CD14-positive monocyte (primary cell): Measurements from ENCODE around the gene SBF2. TPM values are rescaled to one million over a fixed set of nuclear protein-coding genes. Genes with fewer than 3 reads are reported as not detected.
A peak's percentile ranks its signal among the peaks of the same experiment; 100 is the strongest.

Source experiments
- DNase-seq, 3 donors: peaks; one replicate each; pipeline ENCODE4 v3.0.0-alpha.2; 2011 to 2022
- H2AFZ ChIP-seq: 2 replicates; pipeline ENCODE4 v1.6.0; 2012; ENCODE audit warnings: mild to moderate bottlenecking, low read depth, low read length, inconsistent platforms; ENCODE audit not compliant: insufficient read depth, poor library complexity, severe bottlenecking
- H3K27ac ChIP-seq, 2 donors: 1 replicate in 1 of 2; 2 replicates in 1 of 2; pipeline ENCODE4 v1.5.1; 2012 to 2013; ENCODE audit warnings: low read length in 2 of 2, control low read depth in 1 of 2, inconsistent platforms in 1 of 2, low read depth in 1 of 2, mild to moderate bottlenecking in 1 of 2
- H3K27me3 ChIP-seq, 2 donors: one replicate each; pipeline versions ENCODE4 v1.6.0 to v1.6.1; 2011 to 2013; ENCODE audit warnings: low read length in 2 of 2; ENCODE audit not compliant: control insufficient read depth in 2 of 2, insufficient read depth in 2 of 2
- H3K36me3 ChIP-seq, 2 donors: replicated peaks in 1 of 2; 1 replicate in 1 of 2; 2 replicates in 1 of 2; pipeline versions ENCODE4 v1.5.1 to v1.6.1; 2012 to 2013; ENCODE audit warnings: low read length in 2 of 2, control low read depth in 1 of 2, inconsistent platforms in 1 of 2, mild to moderate bottlenecking in 1 of 2; ENCODE audit not compliant: insufficient read depth in 2 of 2, control insufficient read depth in 1 of 2
- H3K4me1 ChIP-seq, 2 donors: 1 replicate in 1 of 2; 2 replicates in 1 of 2; pipeline versions ENCODE4 v1.5.1 to v1.6.1; 2012 to 2013; ENCODE audit warnings: low read length in 2 of 2, control low read depth in 1 of 2, inconsistent platforms in 1 of 2, mild to moderate bottlenecking in 1 of 2, moderate library complexity in 1 of 2; ENCODE audit not compliant: insufficient read depth in 2 of 2, control insufficient read depth in 1 of 2
- H3K4me2 ChIP-seq: replicated peaks from 2 replicates; pipeline ENCODE3; 2012; ENCODE audit warnings: low read length, moderate library complexity, mild to moderate bottlenecking; ENCODE audit not compliant: poor library complexity, severe bottlenecking; ENCODE audit errors: extremely low read depth
- H3K4me3 ChIP-seq, 3 experiments: fragments of 200-600 bp in 1 of 3; sonication (generic) in 1 of 3; replicated peaks in 1 of 3; 1 replicate in 2 of 3; 2 replicates in 1 of 3; pipeline ENCODE4 v1.5.1; 2011 to 2013; ENCODE audit warnings: low read length in 3 of 3, mild to moderate bottlenecking in 3 of 3, control low read depth in 2 of 3, low read depth in 2 of 3, inconsistent platforms in 1 of 3, moderate library complexity in 1 of 3
- H3K79me2 ChIP-seq: 2 replicates; pipeline ENCODE4 v1.6.0; 2012; ENCODE audit warnings: mild to moderate bottlenecking, control low read depth, inconsistent platforms, low read length, moderate library complexity; ENCODE audit not compliant: insufficient read depth
- H3K9ac ChIP-seq: 2 replicates; pipeline ENCODE4 v1.6.0; 2017; ENCODE audit warnings: low read length, mild to moderate bottlenecking; ENCODE audit not compliant: insufficient read depth, poor library complexity, severe bottlenecking
- H3K9me3 ChIP-seq, 2 donors: replicated peaks in 1 of 2; 1 replicate in 1 of 2; 2 replicates in 1 of 2; pipeline versions ENCODE4 v1.5.1 to v1.6.1; 2012 to 2013; ENCODE audit warnings: low read length in 2 of 2, control low read depth in 1 of 2; ENCODE audit not compliant: control insufficient read depth in 1 of 2, insufficient read depth in 1 of 2
- H4K20me1 ChIP-seq: 2 replicates; pipeline ENCODE4 v1.6.0; 2012; ENCODE audit warnings: mild to moderate bottlenecking, low read length, control low read depth, moderate library complexity; ENCODE audit not compliant: insufficient read depth
- H3K27ac Mint-ChIP-seq, 7 donors: one replicate each; pipeline ENCODE4 v1.8.0; 2020; ENCODE audit warnings: mild to moderate bottlenecking in 7 of 7, mixed read lengths in 7 of 7, moderate library complexity in 6 of 7, inconsistent platforms in 2 of 7
- H3K27me3 Mint-ChIP-seq, 3 donors: one replicate each; pipeline ENCODE4 v1.8.0; 2021 to 2022; ENCODE audit warnings: low read depth in 3 of 3, mild to moderate bottlenecking in 3 of 3, mixed read lengths in 3 of 3, moderate library complexity in 3 of 3, inconsistent platforms in 1 of 3
- H3K36me3 Mint-ChIP-seq, 2 donors: one replicate each; pipeline ENCODE4 v1.8.0; 2020; ENCODE audit warnings: mixed read lengths in 2 of 2, inconsistent platforms in 1 of 2, mild to moderate bottlenecking in 1 of 2
- H3K4me1 Mint-ChIP-seq: one replicate; pipeline ENCODE4 v1.8.0; 2020; ENCODE audit warnings: mild to moderate bottlenecking, mixed read lengths
- H3K4me3 Mint-ChIP-seq, 2 donors: one replicate each; pipeline ENCODE4 v1.8.0; 2020; ENCODE audit warnings: mild to moderate bottlenecking in 2 of 2, mixed read lengths in 2 of 2, moderate library complexity in 1 of 2
- H3K9me3 Mint-ChIP-seq, 7 donors: one replicate each; pipeline ENCODE4 v1.8.0; 2020 to 2022; ENCODE audit warnings: mixed read lengths in 7 of 7, mild to moderate bottlenecking in 6 of 7, moderate library complexity in 6 of 7, inconsistent platforms in 2 of 7
- WGBS: methylation state at CpG from one replicate; pipeline ENCODE4 v1.1.5; 2013; ENCODE audit warnings: missing lambda C conversion rate; ENCODE audit not compliant: insufficient coverage; 5-methylcytosine and 5-hydroxymethylcytosine counted together
- intact Hi-C, 2 donors: fragments of 100-400 bp; cut with micrococcal nuclease; formaldehyde crosslinking; loops; one replicate each; pipeline versions ENCODE4 v1.15.0 to v1.15.1; 2023
- polyA plus RNA-seq, 3 donors: library from polyadenylated mRNA; depleted of rRNA in 1 of 3; unstranded in 2 of 3; stranded (reverse) in 1 of 3; fragments of 300-500 nt in 2 of 3; fragments of >200 nt in 1 of 3; fragmentation: Illumina TruSeq in 2 of 3; gene quantifications; 1 replicate in 2 of 3; 2 replicates in 1 of 3; pipeline ENCODE4 v1.2.3, GENCODE V29; 2012 to 2021
- TF ChIP-seq, protein P1 (sequence below): fragments of 200-600 bp; IDR thresholded peaks from one replicate; pipeline ENCODE4 v1.8.0; 2022; ENCODE audit warnings: antibody characterized with exemption, mild to moderate bottlenecking

The SBF2 gene
- polyA plus RNA-seq, 3 donors: 8.9 to 30.7 (median 16.4) TPM

- Mint-ChIP-seq H3K36me3 (peaks cover 52 to 78% of the 10 kb centered on the region in 2 donors), H3K9me3 (peaks cover 0 to 2% (median 0%) of the 10 kb centered on the region in 7 donors), H3K27ac (no peak overlapping the region), H3K4me3 (no peak overlapping the region), H3K27me3 (no peaks in the 10 kb centered on the region), H3K4me1 (peaks cover 2% of the 10 kb centered on the region)
- H3K36me3 ChIP-seq: peaks cover 30 to 57% of the 10 kb centered on the region in 2 donors
- intact Hi-C loops: no loop called here
- WGBS: no CpG with 5 or more reads among the region's 1 CpG
- H3K27ac ChIP-seq: no peak overlapping the region
- no peak overlapping the region for H3K9ac ChIP-seq
- H2AFZ ChIP-seq: no peak overlapping the region
- H3K79me2 ChIP-seq: no peaks in the 10 kb centered on the region
- no peak overlapping the region for H3K4me2 ChIP-seq
- H3K4me3 ChIP-seq: no peak overlapping the region
- no peaks in the 10 kb centered on the region for H3K27me3 ChIP-seq
- H3K4me1 ChIP-seq: no peaks in the 10 kb centered on the region
- no peaks in the 10 kb centered on the region for H4K20me1 ChIP-seq
- DNase-seq: no peak
- TF ChIP-seq, protein P1, sequence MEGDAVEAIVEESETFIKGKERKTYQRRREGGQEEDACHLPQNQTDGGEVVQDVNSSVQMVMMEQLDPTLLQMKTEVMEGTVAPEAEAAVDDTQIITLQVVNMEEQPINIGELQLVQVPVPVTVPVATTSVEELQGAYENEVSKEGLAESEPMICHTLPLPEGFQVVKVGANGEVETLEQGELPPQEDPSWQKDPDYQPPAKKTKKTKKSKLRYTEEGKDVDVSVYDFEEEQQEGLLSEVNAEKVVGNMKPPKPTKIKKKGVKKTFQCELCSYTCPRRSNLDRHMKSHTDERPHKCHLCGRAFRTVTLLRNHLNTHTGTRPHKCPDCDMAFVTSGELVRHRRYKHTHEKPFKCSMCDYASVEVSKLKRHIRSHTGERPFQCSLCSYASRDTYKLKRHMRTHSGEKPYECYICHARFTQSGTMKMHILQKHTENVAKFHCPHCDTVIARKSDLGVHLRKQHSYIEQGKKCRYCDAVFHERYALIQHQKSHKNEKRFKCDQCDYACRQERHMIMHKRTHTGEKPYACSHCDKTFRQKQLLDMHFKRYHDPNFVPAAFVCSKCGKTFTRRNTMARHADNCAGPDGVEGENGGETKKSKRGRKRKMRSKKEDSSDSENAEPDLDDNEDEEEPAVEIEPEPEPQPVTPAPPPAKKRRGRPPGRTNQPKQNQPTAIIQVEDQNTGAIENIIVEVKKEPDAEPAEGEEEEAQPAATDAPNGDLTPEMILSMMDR: no peak
- H3K9me3 ChIP-seq: no peaks in the 10 kb centered on the region
Measured at GRCh38 chr11:9980931-9981330, 313.1 kb downstream of the SBF2 start.

- Mint-ChIP-seq H3K4me1 (peaks cover 2% of the 10 kb centered on the region), H3K27ac (peak overlapping the region in 2 of 7 donors; percentile 52 to 63), H3K36me3 (peaks cover 34 to 57% of the 10 kb centered on the region in 2 donors), H3K9me3 (no peaks in the 10 kb centered on the region), H3K4me3 (no peak overlapping the region), H3K27me3 (peaks cover 0 to 1% (median 0%) of the 10 kb centered on the region in 3 donors)
- no CpG with 5 or more reads among the region's 1 CpG for WGBS
- no peak for DNase-seq
- TF ChIP-seq, protein P1: no peak
- Histone ChIP-seq H4K20me1 (no peaks in the 10 kb centered on the region), H2AFZ (no peak overlapping the region), H3K4me2 (no peak overlapping the region), H3K79me2 (no peaks in the 10 kb centered on the region), H3K36me3 (peaks cover 20 to 38% of the 10 kb centered on the region in 2 donors), H3K4me3 (no peak overlapping the region), H3K27me3 (no peaks in the 10 kb centered on the region), H3K27ac (no peak overlapping the region), H3K4me1 (no peaks in the 10 kb centered on the region), H3K9me3 (no peaks in the 10 kb centered on the region), H3K9ac (no peak overlapping the region)
- intact Hi-C loops: no loop called here
Measured at GRCh38 chr11:9977554-9977953, 316.5 kb downstream of the SBF2 start.
